Kidney (tissue), 14 donors: ENCODE results near the gene TMEM235. TPM values are rescaled to one million over a fixed set of nuclear protein-coding genes. Genes with fewer than 3 reads are reported as not detected.

Source experiments
- DNase-seq, 5 donors: peaks; one replicate each; pipeline ENCODE4 v3.0.0-alpha.2; 2013 to 2020
- FAIRE-seq: peaks from 2 replicates; lab custom pipeline; 2012; peaks lifted over from hg19 to GRCh38; lab: Jason Lieb, UNC
- H3K27ac ChIP-seq, 2 donors: one replicate each; pipeline ENCODE4 v1.7.0; 2013; ENCODE audit warnings: low read depth in 2 of 2, low read length in 2 of 2, inconsistent platforms in 1 of 2
- H3K27me3 ChIP-seq: one replicate; pipeline ENCODE4 v1.7.1; 2013; ENCODE audit warnings: low read length, inconsistent platforms; ENCODE audit not compliant: control insufficient read depth, insufficient read depth
- H3K36me3 ChIP-seq, 3 donors: one replicate each; pipeline versions ENCODE4 v1.7.0 to v1.7.1; 2013; ENCODE audit warnings: low read length in 3 of 3, control low read depth in 1 of 3, inconsistent platforms in 1 of 3; ENCODE audit not compliant: insufficient read depth in 3 of 3, control insufficient read depth in 2 of 3
- H3K4me1 ChIP-seq, 3 donors: one replicate each; pipeline versions ENCODE4 v1.7.0 to v1.7.1; 2013; ENCODE audit warnings: low read length in 3 of 3, inconsistent platforms in 1 of 3, low read depth in 1 of 3; ENCODE audit not compliant: control insufficient read depth in 2 of 3, insufficient read depth in 2 of 3
- H3K4me3 ChIP-seq, 3 donors: one replicate each; pipeline versions ENCODE4 v1.7.0 to v1.8.1; 2013; ENCODE audit warnings: low read length in 3 of 3, control low read depth in 1 of 3, inconsistent platforms in 1 of 3
- H3K9ac ChIP-seq, 3 donors: one replicate each; pipeline versions ENCODE4 v1.7.0 to v1.7.1; 2013; ENCODE audit warnings: low read length in 3 of 3, control low read depth in 1 of 3, inconsistent platforms in 1 of 3
- H3K9me3 ChIP-seq, 3 donors: one replicate each; pipeline versions ENCODE4 v1.7.0 to v1.7.1; 2013; ENCODE audit warnings: low read length in 3 of 3, control low read depth in 1 of 3, inconsistent platforms in 1 of 3; ENCODE audit not compliant: control insufficient read depth in 2 of 3, insufficient read depth in 1 of 3
- intact Hi-C: fragments of 100-400 bp; cut with DNase I; formaldehyde crosslinking; loops from one replicate; pipeline ENCODE4 v1.11.1; 2022
- polyA plus RNA-seq: library from polyadenylated mRNA; stranded (reverse); fragments of 350-450 nt; fragmentation: Illumina TruSeq; extraction: RNeasy Lipid Tissue Mini Kit (QIAGEN cat#74804); gene quantifications from one replicate; pipeline ENCODE4 v1.2.3, GENCODE V29; 2014; ENCODE audit warnings: low read depth, low replicate concordance; ENCODE audit not compliant: insufficient read depth
- total RNA-seq: library from RNA; stranded (reverse); fragmentation: NEBNext Ultra II Directional; extraction: Animal tissue kit (Norgen Biotek cat#: 25700); gene quantifications from one replicate; pipeline ENCODE4 v1.2.1, GENCODE V29; 2021
- TF ChIP-seq, protein P1 (sequence below): IDR thresholded peaks from 3 replicates; pipeline ENCODE4 v1.5.1; 2012; ENCODE audit warnings: mild to moderate bottlenecking, moderate library complexity, borderline replicate concordance; ENCODE audit not compliant: insufficient read depth; ENCODE audit errors: extremely low read depth
- donor health status: control.
- donor health status: control.
- donor health status: control.
- donor health status: control.
- donor health status: control.
- donor health status: DM: yes; HTN: yes; CAD: no.
- donor health status: Normal renal cell carcinoma (clear cell type).

The TMEM235 gene
- total and polyA plus RNA-seq, 2 donors from 2014 or later = not detected

DNA sequence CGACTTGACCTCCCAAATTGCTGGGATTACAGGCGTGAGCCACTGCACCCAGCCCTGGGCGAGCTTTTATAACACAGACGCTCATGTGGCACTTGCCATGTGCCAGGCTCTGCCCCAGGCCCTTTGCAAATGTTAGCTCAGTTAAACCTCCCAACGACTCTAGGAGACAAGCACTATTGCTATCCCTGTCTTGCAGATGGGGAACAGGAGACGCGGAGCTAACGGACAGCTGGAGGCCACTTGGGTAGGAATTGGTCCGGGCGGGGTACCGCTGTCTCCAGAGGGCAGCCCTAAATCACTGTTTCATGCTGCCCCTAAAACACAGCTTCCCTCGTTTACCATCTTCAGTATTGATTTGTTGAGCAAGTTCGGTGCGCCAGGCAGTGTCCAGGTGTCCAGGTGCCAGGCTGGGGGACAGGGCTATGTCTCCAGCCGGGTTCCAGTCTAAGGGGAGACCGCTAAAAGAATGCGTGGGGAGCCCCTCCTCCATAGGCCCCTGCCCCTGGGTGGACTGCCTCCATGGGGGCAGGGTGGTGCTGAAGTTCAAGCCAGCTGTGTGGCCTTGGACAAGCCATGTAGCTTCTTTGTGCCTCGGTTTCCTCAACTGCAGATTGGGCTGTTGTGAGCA, 23.7 kb downstream of the TMEM235 start:
- H3K9ac ChIP-seq = no peak overlapping the region
- no peaks in the 10 kb centered on the region for H3K27me3 ChIP-seq
- H3K4me3 ChIP-seq = no peak overlapping the region
- no peaks in the 10 kb centered on the region for H3K36me3 ChIP-seq
- FAIRE-seq (no peak), DNase-seq (peak in 1 of 5 donors; percentile 70)
- H3K9me3 ChIP-seq = no peaks in the 10 kb centered on the region
- peaks cover 0 to 12% (median 0%) of the 10 kb centered on the region in 3 donors for H3K4me1 ChIP-seq
- TF ChIP-seq, protein P1, sequence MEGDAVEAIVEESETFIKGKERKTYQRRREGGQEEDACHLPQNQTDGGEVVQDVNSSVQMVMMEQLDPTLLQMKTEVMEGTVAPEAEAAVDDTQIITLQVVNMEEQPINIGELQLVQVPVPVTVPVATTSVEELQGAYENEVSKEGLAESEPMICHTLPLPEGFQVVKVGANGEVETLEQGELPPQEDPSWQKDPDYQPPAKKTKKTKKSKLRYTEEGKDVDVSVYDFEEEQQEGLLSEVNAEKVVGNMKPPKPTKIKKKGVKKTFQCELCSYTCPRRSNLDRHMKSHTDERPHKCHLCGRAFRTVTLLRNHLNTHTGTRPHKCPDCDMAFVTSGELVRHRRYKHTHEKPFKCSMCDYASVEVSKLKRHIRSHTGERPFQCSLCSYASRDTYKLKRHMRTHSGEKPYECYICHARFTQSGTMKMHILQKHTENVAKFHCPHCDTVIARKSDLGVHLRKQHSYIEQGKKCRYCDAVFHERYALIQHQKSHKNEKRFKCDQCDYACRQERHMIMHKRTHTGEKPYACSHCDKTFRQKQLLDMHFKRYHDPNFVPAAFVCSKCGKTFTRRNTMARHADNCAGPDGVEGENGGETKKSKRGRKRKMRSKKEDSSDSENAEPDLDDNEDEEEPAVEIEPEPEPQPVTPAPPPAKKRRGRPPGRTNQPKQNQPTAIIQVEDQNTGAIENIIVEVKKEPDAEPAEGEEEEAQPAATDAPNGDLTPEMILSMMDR = no peak
- H3K27ac ChIP-seq = no peak overlapping the region
- intact Hi-C loops = no loop called here

DNA sequence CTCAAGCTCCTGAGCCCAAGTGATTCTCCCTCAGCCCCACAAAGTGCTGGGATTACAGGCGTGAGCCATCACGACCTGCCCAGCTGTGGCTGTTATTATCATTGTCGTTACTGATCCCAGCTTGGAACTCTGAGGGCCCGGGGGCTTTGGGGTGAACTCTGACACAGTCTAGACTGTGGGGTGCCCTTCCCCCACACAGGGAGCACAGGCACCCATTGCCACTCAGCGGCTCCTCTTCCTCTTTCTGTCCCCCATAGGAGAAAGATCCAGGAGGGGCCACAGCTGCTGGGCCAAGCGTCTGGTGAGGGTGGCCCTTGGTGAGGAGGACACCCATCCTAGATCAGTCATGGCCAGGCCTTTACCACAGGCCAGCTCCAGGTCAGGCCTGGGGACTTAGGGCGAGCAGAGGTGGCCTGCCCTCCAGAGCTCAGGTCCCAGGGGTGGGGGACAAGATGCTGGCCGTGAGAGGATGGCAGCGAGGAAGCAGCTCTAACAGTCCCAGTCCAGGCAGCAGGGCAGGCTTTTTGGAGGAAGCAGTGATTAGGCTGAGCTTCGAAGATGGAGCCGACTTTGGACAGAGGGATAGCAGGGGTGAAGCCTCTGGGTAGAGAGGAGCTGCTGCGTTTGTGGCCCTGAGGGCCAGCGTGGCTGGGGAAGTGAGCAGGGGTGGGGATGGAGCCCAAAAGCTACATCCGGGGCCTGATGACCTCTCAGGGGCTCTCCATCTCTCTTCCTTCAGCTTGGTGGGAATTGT, 24.7 kb downstream of the TMEM235 start:
- Histone ChIP-seq H3K4me1 (peaks cover 0 to 6% (median 0%) of the 10 kb centered on the region in 3 donors), H3K9me3 (no peaks in the 10 kb centered on the region), H3K4me3 (no peak overlapping the region), H3K27me3 (no peaks in the 10 kb centered on the region), H3K36me3 (no peaks in the 10 kb centered on the region), H3K9ac (no peak overlapping the region), H3K27ac (no peak overlapping the region)
- FAIRE-seq (no peak), DNase-seq (no peak)
- TF ChIP-seq, protein P1 = no peak
- intact Hi-C loops = no loop called here

DNA sequence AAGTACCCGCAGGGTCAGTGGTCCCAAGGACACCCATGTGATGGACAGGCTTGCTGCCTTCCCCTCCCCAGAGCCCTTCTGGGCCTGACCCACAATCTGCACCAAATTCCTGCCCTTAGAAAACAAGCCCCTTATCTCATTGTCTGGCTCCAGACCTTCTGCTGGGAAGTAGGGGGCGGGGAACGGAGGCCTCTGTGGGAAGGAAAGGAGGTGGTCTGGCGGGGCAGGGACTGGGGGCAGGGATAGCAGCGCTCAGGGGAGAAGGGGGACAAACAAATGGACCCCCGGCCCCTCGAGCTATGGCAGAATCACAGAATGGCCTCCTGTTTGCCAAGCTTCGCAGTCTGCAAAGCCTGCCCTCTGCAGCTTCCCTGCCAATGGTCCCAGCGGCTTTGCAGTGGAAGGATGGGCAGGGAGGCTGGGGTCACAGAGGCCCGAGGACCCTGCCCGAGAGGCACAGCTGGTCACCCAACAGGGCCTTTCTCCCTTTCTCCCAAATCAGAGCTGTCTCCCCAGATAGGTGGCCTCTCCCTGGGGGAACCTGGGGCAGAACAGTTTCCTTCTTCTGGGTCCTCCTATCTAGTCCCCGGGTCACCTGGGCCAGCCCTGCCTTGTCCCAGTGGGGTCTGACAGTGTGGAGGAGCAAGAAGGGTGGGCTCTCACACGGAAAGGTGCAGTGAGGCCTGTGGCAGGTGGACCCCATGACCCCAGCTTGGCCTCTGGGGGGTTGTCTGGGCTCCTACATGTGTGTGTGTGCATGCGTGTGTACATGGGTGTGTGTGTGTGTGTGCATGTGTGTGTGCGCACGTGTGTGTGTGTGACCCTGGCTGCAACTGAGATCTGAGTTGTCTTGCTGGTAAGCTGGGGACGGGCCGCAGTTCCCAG, 25.5 kb downstream of the TMEM235 start:
- Histone ChIP-seq H3K36me3 (no peaks in the 10 kb centered on the region), H3K9me3 (no peaks in the 10 kb centered on the region), H3K9ac (no peak overlapping the region), H3K4me3 (no peak overlapping the region), H3K27me3 (no peaks in the 10 kb centered on the region), H3K4me1 (peaks cover 0 to 4% (median 0%) of the 10 kb centered on the region in 3 donors), H3K27ac (no peak overlapping the region)
- DNase-seq (peak in 2 of 5 donors; percentile 65 to 74), FAIRE-seq (no peak)
- TF ChIP-seq, protein P1 = no peak
- intact Hi-C loops = no loop called here
